ENCODE results near the gene BIN1.
A peak's percentile ranks its signal among the peaks of the same experiment; 100 is the strongest.

The BIN1 gene

DNA sequence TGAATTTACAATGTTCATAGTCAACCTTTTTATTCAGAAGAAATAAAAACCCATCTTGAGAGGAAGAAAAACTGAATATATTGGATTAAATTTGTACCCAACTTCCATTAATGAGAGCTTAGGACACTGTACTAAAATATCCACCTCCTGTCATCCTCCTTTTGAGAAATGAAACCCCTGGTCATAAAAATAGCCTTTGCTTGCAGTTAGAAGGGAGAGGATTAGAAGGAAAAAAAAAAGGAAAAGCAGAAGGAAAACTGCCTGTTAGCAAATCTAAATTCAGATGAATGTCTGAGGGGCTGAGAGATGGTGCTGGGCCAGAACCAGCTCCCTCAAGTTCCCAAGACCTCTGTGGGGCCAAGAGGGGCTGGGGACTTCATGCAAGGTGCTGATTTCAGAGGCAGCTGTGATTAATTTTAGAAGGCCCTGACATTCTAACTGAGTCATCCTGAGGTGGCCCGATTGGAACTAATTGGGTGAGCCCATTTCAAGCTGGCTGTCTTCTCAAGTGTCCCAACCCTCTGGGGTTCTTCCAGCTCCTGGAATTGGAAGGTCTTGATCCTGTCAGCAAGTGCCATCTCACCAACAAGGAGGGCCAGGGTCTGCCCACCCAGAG lies 38.4 kb upstream of the BIN1 start:
- WGBS, 2 experiments (ENCODE audit: insufficient coverage in 2 of 2) = 82 to 90% methylated on average over 1 of the region's 1 CpG
- H3K4me3 ChIP-seq (ENCODE audit: extremely low read depth, insufficient read depth, low read length, poor library complexity, severe bottlenecking) = no peak overlapping the region
- H3K27ac ChIP-seq (ENCODE audit: low read depth, low read length, severe bottlenecking) = no peak overlapping the region
- no peaks in the 10 kb centered on the region for H3K36me3 ChIP-seq (ENCODE audit: control insufficient read depth, insufficient read depth, low read length)
- peaks cover 25% of the 10 kb centered on the region for H3K4me1 ChIP-seq (ENCODE audit: control insufficient read depth, insufficient read depth, low read length, poor library complexity, severe bottlenecking)
- peaks cover 3% of the 10 kb centered on the region for H3K9me3 ChIP-seq (ENCODE audit: control insufficient read depth, low read length)

- H3K36me3 ChIP-seq (ENCODE audit: control insufficient read depth, insufficient read depth, low read length) = no peaks in the 10 kb centered on the region
- H3K27ac ChIP-seq (ENCODE audit: low read depth, low read length, severe bottlenecking) = peak overlapping the region; percentile 24
- H3K4me1 ChIP-seq (ENCODE audit: control insufficient read depth, insufficient read depth, low read length, poor library complexity, severe bottlenecking) = peaks cover 25% of the 10 kb centered on the region
- WGBS, 2 experiments (ENCODE audit: insufficient coverage in 2 of 2) = 85 to 89% methylated on average over 5 of the region's 11 CpGs
- H3K4me3 ChIP-seq (ENCODE audit: extremely low read depth, insufficient read depth, low read length, poor library complexity, severe bottlenecking) = no peak overlapping the region
- no peaks in the 10 kb centered on the region for H3K9me3 ChIP-seq (ENCODE audit: control insufficient read depth, low read length)
Observed at GRCh38 chr2:127143841-127144782, 37.2 kb upstream of the BIN1 start.

- no peaks in the 10 kb centered on the region for H3K36me3 ChIP-seq (ENCODE audit: control insufficient read depth, insufficient read depth, low read length)
- 78 to 93% methylated on average over 1 to 3 of the region's 4 CpGs for WGBS, 2 experiments (ENCODE audit: insufficient coverage in 2 of 2)
- H3K4me3 ChIP-seq (ENCODE audit: extremely low read depth, insufficient read depth, low read length, poor library complexity, severe bottlenecking) = no peak overlapping the region
- H3K4me1 ChIP-seq (ENCODE audit: control insufficient read depth, insufficient read depth, low read length, poor library complexity, severe bottlenecking) = peaks cover 25% of the 10 kb centered on the region
- peaks cover 5% of the 10 kb centered on the region for H3K9me3 ChIP-seq (ENCODE audit: control insufficient read depth, low read length)
- no peak overlapping the region for H3K27ac ChIP-seq (ENCODE audit: low read depth, low read length, severe bottlenecking)
Observed at GRCh38 chr2:127142663-127143630, 36.0 kb upstream of the BIN1 start.

DNA sequence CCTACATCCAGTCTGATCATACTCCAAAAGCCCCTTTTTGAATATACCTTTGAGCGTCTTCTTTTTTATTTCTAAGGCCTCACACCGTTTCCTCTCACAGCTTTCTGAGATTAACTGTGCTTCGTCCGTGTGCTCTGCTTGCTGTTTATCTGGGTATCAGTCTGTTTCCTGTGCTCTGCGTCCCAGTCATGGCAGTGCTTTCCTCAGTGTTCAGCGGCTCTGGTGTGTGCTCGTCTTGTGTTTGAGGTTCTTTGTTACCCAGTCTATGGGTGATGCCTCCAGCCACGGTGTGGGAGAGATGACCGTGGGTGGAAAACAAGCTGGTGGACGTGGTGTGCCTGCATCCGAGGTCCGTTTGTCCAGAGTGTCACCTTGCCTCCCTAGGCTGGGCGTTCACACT lies 33.6 kb upstream of the BIN1 start:
- H3K27ac ChIP-seq (ENCODE audit: low read depth, low read length, severe bottlenecking) = peak overlapping the region; percentile 32
- WGBS, 2 experiments (ENCODE audit: insufficient coverage in 2 of 2) = 86 to 93% methylated on average over 12 of the region's 13 CpGs
- peaks cover 5% of the 10 kb centered on the region for H3K9me3 ChIP-seq (ENCODE audit: control insufficient read depth, low read length)
- no peaks in the 10 kb centered on the region for H3K36me3 ChIP-seq (ENCODE audit: control insufficient read depth, insufficient read depth, low read length)
- no peak overlapping the region for H3K4me3 ChIP-seq (ENCODE audit: extremely low read depth, insufficient read depth, low read length, poor library complexity, severe bottlenecking)
- H3K4me1 ChIP-seq (ENCODE audit: control insufficient read depth, insufficient read depth, low read length, poor library complexity, severe bottlenecking) = peaks cover 17% of the 10 kb centered on the region

DNA sequence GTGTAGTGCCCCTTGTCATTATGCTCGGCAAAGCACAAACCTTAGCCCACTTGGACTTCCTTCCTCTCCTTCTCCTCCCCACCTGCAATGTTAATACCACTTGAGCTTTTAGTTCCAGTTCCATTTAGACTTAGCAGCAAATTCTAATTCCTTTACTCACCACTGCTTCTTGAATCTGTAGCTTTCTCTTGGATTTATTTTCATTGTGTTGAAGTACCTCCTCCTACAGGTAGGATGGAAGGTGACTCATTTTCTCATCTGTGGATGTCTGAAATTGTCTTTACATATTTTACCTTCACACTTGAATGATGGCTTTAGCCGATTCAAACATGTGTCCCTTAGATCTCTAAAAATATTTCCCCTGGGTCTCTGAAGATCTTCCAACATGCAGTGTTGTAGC lies 32.8 kb upstream of the BIN1 start:
- WGBS, 2 experiments (ENCODE audit: insufficient coverage in 2 of 2) = 92% methylated on average over 1 of the region's 2 CpGs; no CpG with 5 or more reads in 1 of the 2 experiments
- Histone ChIP-seq H3K9me3 (ENCODE audit: control insufficient read depth, low read length) (peaks cover 5% of the 10 kb centered on the region), H3K4me3 (ENCODE audit: extremely low read depth, insufficient read depth, low read length, poor library complexity, severe bottlenecking) (no peak overlapping the region), H3K36me3 (ENCODE audit: control insufficient read depth, insufficient read depth, low read length) (no peaks in the 10 kb centered on the region), H3K4me1 (ENCODE audit: control insufficient read depth, insufficient read depth, low read length, poor library complexity, severe bottlenecking) (peaks cover 11% of the 10 kb centered on the region), H3K27ac (ENCODE audit: low read depth, low read length, severe bottlenecking) (no peak overlapping the region)

DNA sequence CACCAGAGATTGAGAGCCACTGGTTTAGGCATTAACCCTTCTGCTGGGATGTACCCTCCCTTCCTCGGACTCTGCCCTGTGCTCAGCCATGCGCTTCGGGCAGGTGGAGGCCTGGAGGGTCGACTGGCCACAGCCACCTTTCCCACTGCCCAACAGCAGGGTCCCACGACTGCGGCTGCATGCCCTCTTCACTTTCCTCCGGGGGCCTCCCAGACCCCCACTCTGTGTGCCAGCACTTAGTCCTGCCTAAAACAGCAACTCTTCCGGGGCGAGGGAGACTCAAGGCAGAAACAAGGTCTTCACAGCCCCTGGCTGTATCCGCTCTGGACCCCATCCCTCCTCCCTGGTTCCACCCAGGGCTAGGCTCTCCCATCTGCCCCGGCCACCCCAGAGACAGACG lies 31.3 kb upstream of the BIN1 start:
- Histone ChIP-seq H3K36me3 (ENCODE audit: control insufficient read depth, insufficient read depth, low read length) (no peaks in the 10 kb centered on the region), H3K27ac (ENCODE audit: low read depth, low read length, severe bottlenecking) (no peak overlapping the region), H3K4me1 (ENCODE audit: control insufficient read depth, insufficient read depth, low read length, poor library complexity, severe bottlenecking) (no peaks in the 10 kb centered on the region), H3K9me3 (ENCODE audit: control insufficient read depth, low read length) (peaks cover 5% of the 10 kb centered on the region), H3K4me3 (ENCODE audit: extremely low read depth, insufficient read depth, low read length, poor library complexity, severe bottlenecking) (no peak overlapping the region)
- 93% methylated on average over 10 to 11 of the region's 12 CpGs for WGBS, 2 experiments (ENCODE audit: insufficient coverage in 2 of 2)

DNA sequence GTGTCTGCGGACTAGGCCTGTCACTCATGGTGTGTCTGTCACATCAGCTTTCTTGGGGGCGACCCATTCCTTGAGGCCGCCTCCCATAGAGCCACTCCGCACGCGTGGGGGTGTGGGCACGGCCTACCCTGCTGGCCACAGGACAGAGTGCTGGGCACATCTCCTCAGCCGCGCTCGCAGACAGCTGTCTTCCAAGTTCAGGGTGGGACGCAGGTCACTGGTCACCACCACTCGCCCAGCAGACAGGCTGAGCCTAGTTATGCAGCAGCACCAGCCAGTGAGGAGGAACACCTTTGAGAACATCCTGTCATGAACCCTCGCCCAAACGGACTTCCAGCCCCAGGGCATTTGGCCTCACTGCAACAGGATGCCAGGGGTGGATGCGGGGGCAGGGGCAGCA lies 30.8 kb upstream of the BIN1 start:
- Histone ChIP-seq H3K27ac (ENCODE audit: low read depth, low read length, severe bottlenecking) (no peak overlapping the region), H3K4me1 (ENCODE audit: control insufficient read depth, insufficient read depth, low read length, poor library complexity, severe bottlenecking) (no peaks in the 10 kb centered on the region), H3K9me3 (ENCODE audit: control insufficient read depth, low read length) (peaks cover 5% of the 10 kb centered on the region), H3K4me3 (ENCODE audit: extremely low read depth, insufficient read depth, low read length, poor library complexity, severe bottlenecking) (no peak overlapping the region), H3K36me3 (ENCODE audit: control insufficient read depth, insufficient read depth, low read length) (no peaks in the 10 kb centered on the region)
- 90 to 95% methylated on average over 12 to 14 of the region's 15 CpGs for WGBS, 2 experiments (ENCODE audit: insufficient coverage in 2 of 2)

GRCh38 chr2:127137225-127137624 lies 30.3 kb upstream of the BIN1 start:
- Histone ChIP-seq H3K9me3 (ENCODE audit: control insufficient read depth, low read length) (peaks cover 5% of the 10 kb centered on the region), H3K36me3 (ENCODE audit: control insufficient read depth, insufficient read depth, low read length) (no peaks in the 10 kb centered on the region), H3K27ac (ENCODE audit: low read depth, low read length, severe bottlenecking) (no peak overlapping the region), H3K4me3 (ENCODE audit: extremely low read depth, insufficient read depth, low read length, poor library complexity, severe bottlenecking) (no peak overlapping the region), H3K4me1 (ENCODE audit: control insufficient read depth, insufficient read depth, low read length, poor library complexity, severe bottlenecking) (no peaks in the 10 kb centered on the region)
- WGBS, 2 experiments (ENCODE audit: insufficient coverage in 2 of 2) = 94 to 98% methylated on average over 12 of the region's 12 CpGs

DNA sequence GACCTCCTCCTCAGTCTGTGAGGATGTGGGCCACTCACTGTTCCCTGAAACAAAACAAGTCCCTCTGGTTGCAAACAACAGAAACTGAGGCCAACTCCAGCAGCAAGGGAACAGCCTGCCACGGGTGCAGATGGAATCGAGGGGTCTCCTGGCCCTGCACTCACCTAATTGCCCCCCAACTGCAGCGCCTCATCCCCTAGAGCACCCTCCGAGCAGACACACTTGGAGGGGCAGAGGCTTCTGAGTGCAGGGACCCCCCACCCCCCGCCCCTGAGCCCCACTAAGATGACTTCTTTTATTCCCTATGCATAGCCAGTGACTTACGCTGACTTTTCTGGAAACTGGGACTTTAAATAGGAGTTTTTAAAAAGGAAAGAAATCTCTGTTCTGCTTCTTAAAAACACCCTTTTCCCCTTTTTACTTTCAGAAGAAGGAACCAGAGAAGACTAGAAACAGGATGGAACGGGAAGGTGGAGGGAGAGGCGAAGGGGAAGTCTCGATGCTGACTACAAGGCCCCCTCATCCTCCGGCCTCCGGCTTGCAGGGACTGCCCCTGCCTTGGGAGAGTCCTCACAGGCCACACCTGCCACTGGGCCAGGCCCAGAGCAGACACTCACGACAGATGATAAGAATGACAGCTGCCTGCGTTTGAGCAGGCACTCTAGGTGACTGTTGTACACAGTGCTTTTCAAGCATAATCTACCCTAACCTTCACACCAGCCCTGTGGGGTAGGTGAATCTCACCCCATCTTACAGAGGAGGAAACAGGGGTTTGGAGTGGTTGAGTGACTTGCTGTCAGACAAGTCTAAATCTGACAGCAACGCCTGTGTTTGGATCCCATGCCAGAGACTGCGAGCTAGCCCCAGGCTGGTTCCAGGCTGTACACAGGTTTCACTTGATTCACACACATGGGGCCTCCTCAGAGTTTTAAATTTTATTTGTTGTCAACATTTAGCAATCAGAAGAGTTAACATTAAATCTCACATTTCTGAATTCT lies 28.2 kb upstream of the BIN1 start:
- H3K4me3 ChIP-seq (ENCODE audit: extremely low read depth, insufficient read depth, low read length, poor library complexity, severe bottlenecking) = no peak overlapping the region
- no peaks in the 10 kb centered on the region for H3K36me3 ChIP-seq (ENCODE audit: control insufficient read depth, insufficient read depth, low read length)
- no peaks in the 10 kb centered on the region for H3K4me1 ChIP-seq (ENCODE audit: control insufficient read depth, insufficient read depth, low read length, poor library complexity, severe bottlenecking)
- no peak overlapping the region for H3K27ac ChIP-seq (ENCODE audit: low read depth, low read length, severe bottlenecking)
- H3K9me3 ChIP-seq (ENCODE audit: control insufficient read depth, low read length) = peaks cover 5% of the 10 kb centered on the region
- 83 to 92% methylated on average over 6 to 11 of the region's 15 CpGs for WGBS, 2 experiments (ENCODE audit: insufficient coverage in 2 of 2)
